DMS79 treated with DMSO at 0.1 percent for 48 hours (cell line): ENCODE measurements around the gene BNIP2.
"Not testable (repeated sequence)": the region's sequence is repeated elsewhere in the genome, so short reads cannot be mapped to it uniquely, and the experiment has no call there.

ENCODE experiments used
- DNase-seq: peaks from one replicate; lab custom pipeline; 2025; lab: John Stamatoyannopoulos, UW

BNIP2 gene

GRCh38 chr15:59688423-59688781, 718 bp downstream of the BNIP2 start:
- DNase-seq = peak; percentile 4

- no peak for DNase-seq
Measured at GRCh38 chr15:59687836-59688235, 1.3 kb downstream of the BNIP2 start.

GRCh38 chr15:59686389-59686788, 2.7 kb downstream of the BNIP2 start:
- no peak for DNase-seq

GRCh38 chr15:59685737-59686297, 3.3 kb downstream of the BNIP2 start:
- DNase-seq = no peak

GRCh38 chr15:59680870-59681269, 8.2 kb downstream of the BNIP2 start:
- no peak for DNase-seq

- no peak for DNase-seq
Measured at GRCh38 chr15:59680346-59680745, 8.8 kb downstream of the BNIP2 start.

GRCh38 chr15:59678620-59679019, 10.5 kb downstream of the BNIP2 start:
- no peak for DNase-seq

GRCh38 chr15:59678172-59678571, 10.9 kb downstream of the BNIP2 start:
- no peak for DNase-seq

- no peak for DNase-seq
Measured at GRCh38 chr15:59676565-59676964, 12.6 kb downstream of the BNIP2 start.

GRCh38 chr15:59674361-59674877, 14.7 kb downstream of the BNIP2 start:
- no peak for DNase-seq

- DNase-seq = no peak
Measured at GRCh38 chr15:59668556-59668955, 20.6 kb downstream of the BNIP2 start.

- DNase-seq = no peak
Measured at GRCh38 chr15:59662260-59662659, 26.9 kb downstream of the BNIP2 start.

- DNase-seq = no peak
Measured at GRCh38 chr15:59659366-59659765, 29.8 kb downstream of the BNIP2 start.

GRCh38 chr15:59657635-59658125, 31.4 kb downstream of the BNIP2 start:
- DNase-seq = no peak

GRCh38 chr15:59656897-59657634, 32.1 kb downstream of the BNIP2 start, which contains the start of gene GTF2A2:
Gene GTF2A2 (minus strand): TSS chr15:59657515. CDS start chr15:59652277, 5,238 bp downstream.
- peak; percentile 72 for DNase-seq

- DNase-seq = no peak
Measured at GRCh38 chr15:59654046-59654445, 35.1 kb downstream of the BNIP2 start.

- no peak for DNase-seq
Measured at GRCh38 chr15:59649603-59650002, 39.5 kb downstream of the BNIP2 start.

GRCh38 chr15:59647085-59647484, 42.0 kb downstream of the BNIP2 start:
- DNase-seq = no peak

- DNase-seq = no peak
Measured at GRCh38 chr15:59646277-59646676, 42.8 kb downstream of the BNIP2 start.

GRCh38 chr15:59645812-59646211, 43.3 kb downstream of the BNIP2 start:
- DNase-seq = not testable (repeated sequence)

GRCh38 chr15:59644756-59645155, 44.4 kb downstream of the BNIP2 start:
- no peak for DNase-seq

GRCh38 chr15:59642351-59642750, 46.8 kb downstream of the BNIP2 start:
- DNase-seq = no peak

GRCh38 chr15:59637507-59637906, 51.6 kb downstream of the BNIP2 start:
- not testable (repeated sequence) for DNase-seq
